Colonic mucosa (tissue), 4 donors: Measurements from ENCODE around the gene TRIM31. TPM values are rescaled to one million over a fixed set of nuclear protein-coding genes. Genes with fewer than 3 reads are reported as not detected.

Experiments
- DNase-seq: peaks from one replicate; pipeline ENCODE4 v3.0.0-alpha.2; 2020
- H3K27ac ChIP-seq: fragments of 200-600 bp; one replicate; pipeline ENCODE4 v1.8.0; 2021
- H3K27me3 ChIP-seq: fragments of 200-600 bp; one replicate; pipeline ENCODE4 v1.8.0; 2021
- H3K36me3 ChIP-seq: fragments of 200-600 bp; one replicate; pipeline ENCODE4 v1.8.0; 2021
- H3K4me1 ChIP-seq: fragments of 200-600 bp; one replicate; pipeline ENCODE4 v1.8.0; 2021; ENCODE audit warnings: mild to moderate bottlenecking
- H3K4me3 ChIP-seq: fragments of 200-600 bp; one replicate; pipeline ENCODE4 v1.8.0; 2021
- H3K9ac ChIP-seq, 2 donors: one replicate each; pipeline ENCODE4 v1.7.0; 2013; ENCODE audit warnings: control low read depth in 2 of 2, low read depth in 2 of 2, low read length in 2 of 2
- H3K9me3 ChIP-seq: fragments of 200-600 bp; one replicate; pipeline ENCODE4 v1.8.0; 2021
- intact Hi-C: fragments of 100-400 bp; cut with DNase I; formaldehyde crosslinking; loops from one replicate; pipeline ENCODE4 v1.14.1; 2022
- total RNA-seq, 2 donors: library from RNA; stranded (reverse); fragmentation: NEBNext Ultra II Directional in 1 of 2; extraction: Animal tissue kit (Norgen Biotek cat#: 25700) in 1 of 2; gene quantifications; one replicate each; pipeline ENCODE4 v1.2.1, GENCODE V29; 2021
- TF ChIP-seq, protein P1 (sequence below): fragments of 200-600 bp; IDR thresholded peaks from one replicate; pipeline ENCODE4 v1.8.0; 2022; ENCODE audit warnings: antibody characterized with exemption, mild to moderate bottlenecking
- donor health status: healthy.
- donor health status: DM: no; HTN: no; CAD: no.
- donor health status: DM: no; HTN: no; CAD: no.

The TRIM31 gene
- total RNA-seq, 2 donors from 2014 or later: 44.4 to 51.2 TPM

DNA sequence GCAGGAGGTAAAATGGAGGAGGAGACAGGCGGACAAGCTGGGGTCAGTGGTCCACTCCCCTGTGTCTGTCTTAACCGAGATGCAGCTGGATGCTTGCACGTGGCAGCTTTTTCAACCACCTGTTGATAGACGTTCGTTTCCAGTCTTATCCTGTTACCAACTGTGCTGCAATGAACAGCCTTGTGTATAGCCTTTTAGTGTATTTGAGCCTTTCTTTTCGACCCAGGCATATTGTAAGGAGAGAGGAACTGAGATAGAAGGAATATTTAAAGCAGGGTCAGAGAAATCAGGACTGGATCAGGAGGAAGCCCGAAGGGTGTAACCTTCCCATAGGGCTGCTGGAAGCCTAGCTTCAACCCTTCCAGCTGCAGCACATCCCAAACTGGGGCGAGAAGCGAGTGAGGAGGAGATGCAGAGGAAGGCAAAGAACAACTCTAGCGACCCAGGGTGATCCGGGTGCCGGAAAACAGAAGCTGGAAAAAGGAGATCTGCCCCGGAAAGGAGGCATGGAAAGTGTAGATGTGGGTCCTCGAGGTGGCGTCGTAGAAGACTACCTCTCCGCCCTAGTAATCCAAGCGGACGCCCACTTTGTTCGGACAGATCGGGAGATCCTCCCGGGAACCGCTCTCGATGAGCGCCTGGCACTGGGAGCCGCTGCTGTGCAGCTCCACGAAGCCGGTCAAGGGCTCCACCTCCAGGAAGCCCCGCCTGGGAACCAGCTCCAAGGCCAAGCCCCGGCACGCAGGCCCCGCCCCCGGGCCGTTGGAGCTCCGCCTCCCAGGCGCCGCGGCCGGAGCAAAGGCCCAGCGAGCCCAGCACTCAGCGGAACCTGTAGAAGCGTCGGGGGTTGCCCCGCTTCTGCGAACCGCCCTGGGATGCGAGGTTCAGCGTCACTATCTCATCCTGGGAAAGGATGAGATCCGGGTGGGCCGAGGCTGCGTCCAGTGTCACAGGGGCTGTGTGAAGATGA lies 11.2 kb downstream of the TRIM31 start:
- Histone ChIP-seq H3K27me3 (no peaks in the 10 kb centered on the region), H3K9ac (peak overlapping the region; percentile 57 to 85), H3K27ac (peak overlapping the region; percentile 80), H3K36me3 (no peaks in the 10 kb centered on the region), H3K9me3 (no peaks in the 10 kb centered on the region), H3K4me1 (peaks cover 12% of the 10 kb centered on the region), H3K4me3 (peak overlapping the region; percentile 23)
- peak; percentile 96 for DNase-seq
- TF ChIP-seq, protein P1, sequence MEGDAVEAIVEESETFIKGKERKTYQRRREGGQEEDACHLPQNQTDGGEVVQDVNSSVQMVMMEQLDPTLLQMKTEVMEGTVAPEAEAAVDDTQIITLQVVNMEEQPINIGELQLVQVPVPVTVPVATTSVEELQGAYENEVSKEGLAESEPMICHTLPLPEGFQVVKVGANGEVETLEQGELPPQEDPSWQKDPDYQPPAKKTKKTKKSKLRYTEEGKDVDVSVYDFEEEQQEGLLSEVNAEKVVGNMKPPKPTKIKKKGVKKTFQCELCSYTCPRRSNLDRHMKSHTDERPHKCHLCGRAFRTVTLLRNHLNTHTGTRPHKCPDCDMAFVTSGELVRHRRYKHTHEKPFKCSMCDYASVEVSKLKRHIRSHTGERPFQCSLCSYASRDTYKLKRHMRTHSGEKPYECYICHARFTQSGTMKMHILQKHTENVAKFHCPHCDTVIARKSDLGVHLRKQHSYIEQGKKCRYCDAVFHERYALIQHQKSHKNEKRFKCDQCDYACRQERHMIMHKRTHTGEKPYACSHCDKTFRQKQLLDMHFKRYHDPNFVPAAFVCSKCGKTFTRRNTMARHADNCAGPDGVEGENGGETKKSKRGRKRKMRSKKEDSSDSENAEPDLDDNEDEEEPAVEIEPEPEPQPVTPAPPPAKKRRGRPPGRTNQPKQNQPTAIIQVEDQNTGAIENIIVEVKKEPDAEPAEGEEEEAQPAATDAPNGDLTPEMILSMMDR: no peak
- intact Hi-C loops: loop anchor here (5.0 kb wide), 3 partner anchors 34 to 111 kb away; partner anchors contain the start of genes PPP1R11 and TRIM26

DNA sequence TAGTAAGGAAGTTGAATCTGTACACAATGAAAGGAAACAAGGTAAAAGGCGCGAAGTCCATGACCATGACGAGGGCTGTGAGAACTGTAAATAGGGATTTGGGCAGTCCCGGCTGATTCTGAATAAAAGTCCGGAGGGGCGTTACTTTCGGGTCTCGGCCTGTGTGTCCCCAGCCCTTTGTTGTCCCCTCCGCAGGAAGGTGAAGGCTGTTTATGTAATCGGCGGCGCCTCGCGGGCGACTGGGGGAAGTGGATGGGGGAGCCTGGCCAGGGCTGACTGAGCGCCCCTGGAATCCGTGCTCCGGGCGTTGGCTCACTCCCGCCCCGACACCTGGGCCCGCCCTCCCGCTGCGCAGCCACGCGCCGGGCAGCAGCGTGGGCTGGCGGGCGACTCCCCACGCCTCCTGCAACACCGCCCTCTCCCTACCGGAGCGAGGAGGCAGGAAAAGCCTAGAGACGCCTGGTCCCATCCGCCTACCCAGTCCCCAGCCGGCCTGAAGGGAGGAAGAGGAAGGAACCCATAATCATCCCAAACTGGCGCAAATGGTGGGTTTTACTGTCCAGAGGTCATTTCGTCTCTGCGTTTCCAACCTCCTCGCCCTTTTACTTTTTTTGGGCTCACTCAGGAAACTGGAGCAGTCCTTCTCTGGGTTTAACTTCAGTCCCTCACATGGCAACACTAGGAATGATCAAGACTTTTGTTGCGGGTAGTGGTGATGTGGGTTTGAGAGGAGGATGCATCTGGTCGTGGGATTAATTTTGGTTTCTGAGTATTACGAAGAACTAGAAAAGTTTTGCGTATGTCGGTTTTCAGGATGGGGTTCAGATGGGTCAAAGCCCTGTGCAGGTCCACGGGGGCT lies 12.1 kb downstream of the TRIM31 start:
- Histone ChIP-seq H3K9me3 (no peaks in the 10 kb centered on the region), H3K9ac (peak overlapping the region; percentile 28 to 85), H3K27ac (peak overlapping the region; percentile 80), H3K27me3 (no peaks in the 10 kb centered on the region), H3K4me3 (peak overlapping the region; percentile 23), H3K4me1 (peaks cover 12% of the 10 kb centered on the region), H3K36me3 (no peaks in the 10 kb centered on the region)
- DNase-seq: peak; percentile 84
- intact Hi-C loops: loop anchor here (5.0 kb wide), 3 partner anchors 34 to 111 kb away; partner anchors contain the start of genes PPP1R11 and TRIM26
- TF ChIP-seq, protein P1: no peak

DNA sequence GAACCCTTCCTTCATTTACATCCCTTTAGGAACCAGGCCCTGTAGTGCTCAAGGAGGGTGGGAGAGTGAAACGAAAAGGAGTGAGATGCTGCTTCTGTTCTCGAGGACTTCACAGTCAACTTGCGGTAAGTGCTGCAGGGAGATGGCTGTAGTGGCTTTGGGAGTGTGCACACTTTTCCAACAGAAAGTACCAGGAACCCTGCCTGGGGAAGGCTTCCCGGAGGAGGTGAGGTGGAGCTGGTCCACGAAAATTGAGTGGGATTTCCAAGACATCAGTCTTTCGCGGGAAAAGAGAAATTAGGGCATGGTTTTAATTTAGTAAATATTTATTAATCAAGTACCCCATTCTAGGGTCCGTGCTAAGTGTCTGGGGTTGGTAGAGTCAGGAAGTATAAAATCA lies 12.7 kb downstream of the TRIM31 start:
- DNase-seq: no peak
- H3K9ac ChIP-seq: peak overlapping the region in 1 of 2 donors; percentile 85
- intact Hi-C loops: loop anchor here (5.0 kb wide), 3 partner anchors 33 to 112 kb away; partner anchors contain the start of genes PPP1R11 and TRIM26
- H3K36me3 ChIP-seq: no peaks in the 10 kb centered on the region
- H3K27ac ChIP-seq: peak overlapping the region; percentile 80
- H3K4me1 ChIP-seq: peaks cover 12% of the 10 kb centered on the region
- H3K9me3 ChIP-seq: no peaks in the 10 kb centered on the region
- H3K4me3 ChIP-seq: no peak overlapping the region
- no peaks in the 10 kb centered on the region for H3K27me3 ChIP-seq
- TF ChIP-seq, protein P1: no peak

DNA sequence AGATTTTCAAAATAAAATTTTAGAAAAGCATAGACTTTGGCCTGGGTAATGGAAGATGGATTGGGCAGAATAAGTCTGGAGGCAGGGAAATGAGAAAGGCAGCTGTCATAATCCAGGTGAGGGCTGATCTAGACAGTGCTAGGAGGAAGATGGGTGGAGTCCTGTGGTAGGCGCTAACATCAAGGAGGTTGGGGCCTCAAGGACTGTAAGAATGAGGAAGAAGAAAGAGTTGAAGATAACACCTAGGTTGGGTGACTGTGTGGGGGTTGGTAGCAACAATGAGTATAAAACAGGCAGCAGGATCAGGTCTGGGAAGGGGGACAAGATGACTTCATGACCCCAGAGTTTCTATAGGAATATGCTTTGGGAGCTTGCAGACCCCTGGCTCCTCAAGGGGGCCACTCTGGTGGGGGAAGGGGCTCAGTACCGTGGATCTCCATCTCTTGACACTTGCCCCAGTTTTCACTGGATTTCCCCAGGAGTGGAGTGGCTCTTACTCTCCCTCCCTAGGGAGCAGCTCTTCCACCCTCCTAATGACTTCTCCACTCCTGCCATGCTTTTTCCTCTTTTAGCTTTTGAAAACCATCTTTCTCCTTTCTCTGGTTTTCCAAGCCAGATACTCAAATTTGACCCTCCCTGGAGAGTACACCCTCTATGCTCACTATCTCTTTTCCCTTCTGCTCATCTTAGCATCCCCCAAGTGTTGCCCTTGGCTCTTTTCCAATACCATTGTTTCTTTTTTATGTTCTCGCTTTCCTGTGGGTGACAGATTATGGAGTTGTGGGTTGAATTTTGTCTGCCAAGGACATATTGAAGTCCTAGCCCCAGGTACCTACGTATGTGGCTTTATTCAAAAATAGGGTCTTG lies 14.8 kb downstream of the TRIM31 start:
- H3K27ac ChIP-seq: no peak overlapping the region
- peaks cover 12% of the 10 kb centered on the region for H3K4me1 ChIP-seq
- DNase-seq: peak; percentile 78
- TF ChIP-seq, protein P1: no peak
- H3K36me3 ChIP-seq: no peaks in the 10 kb centered on the region
- H3K27me3 ChIP-seq: no peaks in the 10 kb centered on the region
- no peak overlapping the region for H3K4me3 ChIP-seq
- no peaks in the 10 kb centered on the region for H3K9me3 ChIP-seq
- intact Hi-C loops: no loop called here
- no peak overlapping the region for H3K9ac ChIP-seq
